ENCODE results near the gene CHRM5. TPM values are rescaled to one million over a fixed set of nuclear protein-coding genes. Genes with fewer than 3 reads are reported as not detected.

The CHRM5 gene
- total RNA-seq, 5 donors from 2014 or later (not counting 1 experiment from before 2014, with no cell fraction given), result not detected

- H3K9me3 Mint-ChIP-seq, result peaks cover 0 to 11% (median 4%) of the 10 kb centered on the region in 3 donors
- CTCF ChIA-PET, result interaction anchor here in 1 of 2 donors (1.0 kb wide), 1 partner anchor 10 kb away, joined by 4 read pairs; no protein-coding TSS in a partner anchor
- POLR2A ChIA-PET, result no interaction called here
These were observed 139.0 kb downstream of the CHRM5 start for GRCh38 chr15:34107315-34107714.

GRCh38 chr15:34109797-34110663 is 141.7 kb downstream of the CHRM5 start:
- H3K4me3 Mint-ChIP-seq, result no peak overlapping the region
- WGBS (ENCODE audit: insufficient coverage), result 67% methylated on average over 1 of the region's 5 CpGs

More at GRCh38 chr15:34107315-34107714, 139.0 kb downstream of the CHRM5 start:
- no peak for DNase-seq
- H3K4me1 Mint-ChIP-seq, result peaks cover 5 to 13% (median 11%) of the 10 kb centered on the region in 3 donors
- H3K27ac ChIP-seq (ENCODE audit: low read length), result no peak overlapping the region
- H3K27ac Mint-ChIP-seq, result no peak overlapping the region
- no peak overlapping the region for H3K4me3 ChIP-seq (ENCODE audit: control insufficient read depth in 1 of 2, extremely low read depth in 1 of 2, low read length in 1 of 2)
- H3K9me3 ChIP-seq, result no peaks in the 10 kb centered on the region
- H3K4me1 ChIP-seq (ENCODE audit: control insufficient read depth in 1 of 2, extremely low read depth in 1 of 2, insufficient read depth in 2 of 2, low read length in 2 of 2), result peaks cover 5% of the 10 kb centered on the region in 2 experiments
- H3K27me3 ChIP-seq (replicated peaks in 1 of 2; ENCODE audit: control insufficient read depth in 2 of 2, extremely low read depth in 1 of 2, insufficient read depth in 2 of 2, low read length in 1 of 2), result no peaks in the 10 kb centered on the region
- H3K36me3 Mint-ChIP-seq, result peaks cover 14% of the 10 kb centered on the region
- H3K4me3 Mint-ChIP-seq, result no peak overlapping the region
- no peak for ATAC-seq (replicated peaks in 1 of 4)
- no peaks in the 10 kb centered on the region for H3K36me3 ChIP-seq (ENCODE audit: control insufficient read depth in 2 of 2, extremely low read depth in 1 of 2, insufficient read depth in 1 of 2, low read length in 1 of 2)
- WGBS (ENCODE audit: insufficient coverage), result no CpG with 5 or more reads among the region's 2 CpGs
- no peaks in the 10 kb centered on the region for H3K27me3 Mint-ChIP-seq

GRCh38 chr15:34111488-34111887 is 143.2 kb downstream of the CHRM5 start:
- ATAC-seq (replicated peaks in 1 of 4), result no peak
- Histone ChIP-seq H3K27me3 (replicated peaks in 1 of 2; ENCODE audit: control insufficient read depth in 2 of 2, extremely low read depth in 1 of 2, insufficient read depth in 2 of 2, low read length in 1 of 2) (peaks cover 0 to 23% of the 10 kb centered on the region in 2 experiments), H3K4me3 (ENCODE audit: control insufficient read depth in 1 of 2, extremely low read depth in 1 of 2, low read length in 1 of 2) (no peak overlapping the region), H3K27ac (ENCODE audit: low read length) (no peak overlapping the region), H3K4me1 (ENCODE audit: control insufficient read depth in 1 of 2, extremely low read depth in 1 of 2, insufficient read depth in 2 of 2, low read length in 2 of 2) (no peaks in the 10 kb centered on the region), H3K36me3 (ENCODE audit: control insufficient read depth in 2 of 2, extremely low read depth in 1 of 2, insufficient read depth in 1 of 2, low read length in 1 of 2) (no peaks in the 10 kb centered on the region), H3K9me3 (no peaks in the 10 kb centered on the region)
- DNase-seq, result no peak
- ChIA-PET POLR2A (no interaction called here), CTCF (no interaction called here)
- H3K9me3 Mint-ChIP-seq, result no peaks in the 10 kb centered on the region
- H3K27me3 Mint-ChIP-seq, result peaks cover 7 to 11% of the 10 kb centered on the region in 2 donors
- H3K27ac Mint-ChIP-seq, result no peak overlapping the region
- no peaks in the 10 kb centered on the region for H3K36me3 Mint-ChIP-seq
- WGBS (ENCODE audit: insufficient coverage), result 61% methylated on average over 5 of the region's 6 CpGs
- no peak overlapping the region for H3K4me3 Mint-ChIP-seq
- H3K4me1 Mint-ChIP-seq, result no peaks in the 10 kb centered on the region

More at GRCh38 chr15:34109797-34110663, 141.7 kb downstream of the CHRM5 start:
- CTCF ChIA-PET, result interaction anchor here (1.1 to 2.0 kb wide), 8 partner anchors 14 to 478 kb away, joined by 3 to 10 read pairs (median 3); partner anchors contain the start of genes GOLGA8B (in 1 of the 2), KATNBL1 (in 1 of the 2) and LPCAT4 (in 1 of the 2)
- H3K27ac Mint-ChIP-seq, result no peak overlapping the region
- peaks cover 0 to 14% of the 10 kb centered on the region in 2 experiments for H3K27me3 ChIP-seq (replicated peaks in 1 of 2; ENCODE audit: control insufficient read depth in 2 of 2, extremely low read depth in 1 of 2, insufficient read depth in 2 of 2, low read length in 1 of 2)
- POLR2A ChIA-PET, result interaction anchor here in 1 of 2 donors (0.6 kb wide), 1 partner anchor 12 kb away, joined by 9 read pairs; no protein-coding TSS in a partner anchor
- H3K4me3 ChIP-seq (ENCODE audit: control insufficient read depth in 1 of 2, extremely low read depth in 1 of 2, low read length in 1 of 2), result no peak overlapping the region
- no peak overlapping the region for H3K27ac ChIP-seq (ENCODE audit: low read length)
- ATAC-seq (replicated peaks in 1 of 4), result no peak
- peaks cover 0 to 1% (median 0%) of the 10 kb centered on the region in 3 donors for H3K9me3 Mint-ChIP-seq
- peaks cover 2% of the 10 kb centered on the region for H3K36me3 Mint-ChIP-seq
- H3K9me3 ChIP-seq, result no peaks in the 10 kb centered on the region
- DNase-seq, result peak in 1 of 35 experiments; percentile 47
- peaks cover 7 to 11% of the 10 kb centered on the region in 2 donors for H3K27me3 Mint-ChIP-seq
- no peaks in the 10 kb centered on the region for H3K4me1 Mint-ChIP-seq
- no peaks in the 10 kb centered on the region for H3K36me3 ChIP-seq (ENCODE audit: control insufficient read depth in 2 of 2, extremely low read depth in 1 of 2, insufficient read depth in 1 of 2, low read length in 1 of 2)
- no peaks in the 10 kb centered on the region for H3K4me1 ChIP-seq (ENCODE audit: control insufficient read depth in 1 of 2, extremely low read depth in 1 of 2, insufficient read depth in 2 of 2, low read length in 2 of 2)

GRCh38 chr15:34114215-34114614 is 145.9 kb downstream of the CHRM5 start:
- H3K4me3 ChIP-seq (ENCODE audit: control insufficient read depth in 1 of 2, extremely low read depth in 1 of 2, low read length in 1 of 2), result no peak overlapping the region
- no peaks in the 10 kb centered on the region for H3K9me3 ChIP-seq
- Mint-ChIP-seq H3K9me3 (no peaks in the 10 kb centered on the region), H3K27ac (no peak overlapping the region), H3K4me3 (no peak overlapping the region), H3K36me3 (no peaks in the 10 kb centered on the region), H3K4me1 (no peaks in the 10 kb centered on the region), H3K27me3 (peaks cover 7 to 31% of the 10 kb centered on the region in 2 donors)
- CTCF ChIA-PET, result interaction anchor here in 1 of 2 donors (0.6 kb wide), 1 partner anchor 152 kb away, joined by 4 read pairs; no protein-coding TSS in a partner anchor
- no peaks in the 10 kb centered on the region for H3K36me3 ChIP-seq (ENCODE audit: control insufficient read depth in 2 of 2, extremely low read depth in 1 of 2, insufficient read depth in 1 of 2, low read length in 1 of 2)
- DNase-seq (no peak), ATAC-seq (replicated peaks in 1 of 4) (no peak)
- WGBS (ENCODE audit: insufficient coverage), result no CpG with 5 or more reads among the region's 2 CpGs
- peaks cover 0 to 33% of the 10 kb centered on the region in 2 experiments for H3K27me3 ChIP-seq (replicated peaks in 1 of 2; ENCODE audit: control insufficient read depth in 2 of 2, extremely low read depth in 1 of 2, insufficient read depth in 2 of 2, low read length in 1 of 2)
- H3K27ac ChIP-seq (ENCODE audit: low read length), result no peak overlapping the region
- POLR2A ChIA-PET, result no interaction called here
- no peaks in the 10 kb centered on the region for H3K4me1 ChIP-seq (ENCODE audit: control insufficient read depth in 1 of 2, extremely low read depth in 1 of 2, insufficient read depth in 2 of 2, low read length in 2 of 2)

- Mint-ChIP-seq H3K4me1 (no peaks in the 10 kb centered on the region), H3K9me3 (no peaks in the 10 kb centered on the region), H3K27me3 (peaks cover 7 to 31% of the 10 kb centered on the region in 2 donors), H3K27ac (no peak overlapping the region), H3K4me3 (no peak overlapping the region), H3K36me3 (no peaks in the 10 kb centered on the region)
- Histone ChIP-seq H3K4me1 (ENCODE audit: control insufficient read depth in 1 of 2, extremely low read depth in 1 of 2, insufficient read depth in 2 of 2, low read length in 2 of 2) (no peaks in the 10 kb centered on the region), H3K4me3 (ENCODE audit: control insufficient read depth in 1 of 2, extremely low read depth in 1 of 2, low read length in 1 of 2) (no peak overlapping the region), H3K27ac (ENCODE audit: low read length) (no peak overlapping the region), H3K27me3 (replicated peaks in 1 of 2; ENCODE audit: control insufficient read depth in 2 of 2, extremely low read depth in 1 of 2, insufficient read depth in 2 of 2, low read length in 1 of 2) (peaks cover 0 to 33% of the 10 kb centered on the region in 2 experiments), H3K36me3 (ENCODE audit: control insufficient read depth in 2 of 2, extremely low read depth in 1 of 2, insufficient read depth in 1 of 2, low read length in 1 of 2) (no peaks in the 10 kb centered on the region), H3K9me3 (no peaks in the 10 kb centered on the region)
- POLR2A ChIA-PET, result no interaction called here
- DNase-seq (no peak), ATAC-seq (replicated peaks in 1 of 4) (no peak)
- WGBS (ENCODE audit: insufficient coverage), result 83% methylated on average over 3 of the region's 3 CpGs
- CTCF ChIA-PET, result interaction anchor here in 1 of 2 donors (0.6 kb wide), 1 partner anchor 151 kb away, joined by 4 read pairs; no protein-coding TSS in a partner anchor
These were observed 146.4 kb downstream of the CHRM5 start for GRCh38 chr15:34114739-34115138.

- ATAC-seq (replicated peaks in 1 of 4) (no peak), DNase-seq (no peak)
- WGBS (ENCODE audit: insufficient coverage), result 90% methylated on average over 1 of the region's 2 CpGs
- no peaks in the 10 kb centered on the region for H3K9me3 ChIP-seq
- H3K4me3 Mint-ChIP-seq, result no peak overlapping the region
- no peak overlapping the region for H3K4me3 ChIP-seq (ENCODE audit: control insufficient read depth in 1 of 2, extremely low read depth in 1 of 2, low read length in 1 of 2)
- H3K27me3 ChIP-seq (replicated peaks in 1 of 2; ENCODE audit: control insufficient read depth in 2 of 2, extremely low read depth in 1 of 2, insufficient read depth in 2 of 2, low read length in 1 of 2), result peaks cover 0 to 35% of the 10 kb centered on the region in 2 experiments
- no peaks in the 10 kb centered on the region for H3K36me3 ChIP-seq (ENCODE audit: control insufficient read depth in 2 of 2, extremely low read depth in 1 of 2, insufficient read depth in 1 of 2, low read length in 1 of 2)
- no peaks in the 10 kb centered on the region for H3K4me1 Mint-ChIP-seq
- no peaks in the 10 kb centered on the region for H3K9me3 Mint-ChIP-seq
- ChIA-PET POLR2A (no interaction called here), CTCF (interaction anchor here in 1 of 2 donors (0.7 kb wide), 1 partner anchor 416 kb away, joined by 3 read pairs; no protein-coding TSS in a partner anchor)
- peaks cover 14 to 46% of the 10 kb centered on the region in 2 donors for H3K27me3 Mint-ChIP-seq
- no peak overlapping the region for H3K27ac ChIP-seq (ENCODE audit: low read length)
- no peaks in the 10 kb centered on the region for H3K4me1 ChIP-seq (ENCODE audit: control insufficient read depth in 1 of 2, extremely low read depth in 1 of 2, insufficient read depth in 2 of 2, low read length in 2 of 2)
- no peaks in the 10 kb centered on the region for H3K36me3 Mint-ChIP-seq
- no peak overlapping the region for H3K27ac Mint-ChIP-seq
These were observed 148.3 kb downstream of the CHRM5 start for GRCh38 chr15:34116620-34117019.

Data from T-cell (primary cell).